Breast epithelium (tissue), 3 donors: ENCODE measurements around the gene DEFB129.

Experiments
- POLR2A ChIP-seq: fragments of 450-650 bp; IDR thresholded peaks from one replicate; pipeline ENCODE4 v1.6.1; 2016; ENCODE audit warnings: antibody characterized with exemption, mild to moderate bottlenecking, moderate library complexity
- POLR2AphosphoS5 ChIP-seq, 3 donors: sonication (generic); formaldehyde crosslinking; IDR thresholded peaks; one replicate each; pipeline ENCODE4 v1.6.1; 2017; ENCODE audit warnings: antibody characterized with exemption in 3 of 3
- TF ChIP-seq, protein P1 (sequence below), 3 donors: fragments of 450-650 bp; IDR thresholded peaks; one replicate each; pipeline ENCODE4 v1.5.1; 2016 to 2017; ENCODE audit warnings: antibody characterized with exemption in 3 of 3, mild to moderate bottlenecking in 3 of 3, moderate library complexity in 3 of 3

DNA sequence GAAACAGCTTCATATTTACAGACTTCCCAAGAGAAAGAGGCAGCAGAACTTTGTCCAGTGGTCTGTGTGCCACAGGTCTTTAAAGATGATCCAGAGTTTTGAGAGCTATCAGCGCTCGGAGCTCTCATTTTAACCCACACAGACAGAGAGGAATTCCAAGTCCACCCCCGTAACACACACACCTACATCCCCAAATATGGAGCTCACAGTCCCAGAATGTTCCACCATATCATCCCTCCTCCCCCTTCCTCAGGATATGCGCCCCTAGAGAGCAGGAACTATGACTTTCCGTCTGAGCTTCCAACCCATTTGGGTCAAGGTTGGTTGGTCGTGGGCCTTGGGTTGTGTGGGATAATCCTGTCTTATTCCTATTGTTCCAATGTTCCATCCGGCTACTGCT is 37.4 kb upstream of the DEFB129 start, which contains the start of gene DEFB128:
- TF ChIP-seq, protein P1, sequence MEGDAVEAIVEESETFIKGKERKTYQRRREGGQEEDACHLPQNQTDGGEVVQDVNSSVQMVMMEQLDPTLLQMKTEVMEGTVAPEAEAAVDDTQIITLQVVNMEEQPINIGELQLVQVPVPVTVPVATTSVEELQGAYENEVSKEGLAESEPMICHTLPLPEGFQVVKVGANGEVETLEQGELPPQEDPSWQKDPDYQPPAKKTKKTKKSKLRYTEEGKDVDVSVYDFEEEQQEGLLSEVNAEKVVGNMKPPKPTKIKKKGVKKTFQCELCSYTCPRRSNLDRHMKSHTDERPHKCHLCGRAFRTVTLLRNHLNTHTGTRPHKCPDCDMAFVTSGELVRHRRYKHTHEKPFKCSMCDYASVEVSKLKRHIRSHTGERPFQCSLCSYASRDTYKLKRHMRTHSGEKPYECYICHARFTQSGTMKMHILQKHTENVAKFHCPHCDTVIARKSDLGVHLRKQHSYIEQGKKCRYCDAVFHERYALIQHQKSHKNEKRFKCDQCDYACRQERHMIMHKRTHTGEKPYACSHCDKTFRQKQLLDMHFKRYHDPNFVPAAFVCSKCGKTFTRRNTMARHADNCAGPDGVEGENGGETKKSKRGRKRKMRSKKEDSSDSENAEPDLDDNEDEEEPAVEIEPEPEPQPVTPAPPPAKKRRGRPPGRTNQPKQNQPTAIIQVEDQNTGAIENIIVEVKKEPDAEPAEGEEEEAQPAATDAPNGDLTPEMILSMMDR (IDR thresholded peaks at IDR 0.05), result no peak
- TF ChIP-seq POLR2A (no peak), POLR2AphosphoS5 (IDR thresholded peaks at IDR 0.05) (no peak)
